Left ventricle myocardium inferior (tissue), 1 donor: ENCODE results near the gene FCHSD1. TPM values are rescaled to one million over a fixed set of nuclear protein-coding genes. Genes with fewer than 3 reads are reported as not detected.
A peak's percentile ranks its signal among the peaks of the same experiment; 100 is the strongest.

Source experiments
- DNase-seq: peaks from one replicate; pipeline ENCODE4 v3.0.0-alpha.2; 2020
- H3K27ac ChIP-seq: fragments of 200-600 bp; replicated peaks from 2 replicates; pipeline ENCODE4 v1.8.0; 2021
- H3K27me3 ChIP-seq: fragments of 200-600 bp; 2 replicates; pipeline ENCODE4 v1.8.0; 2021; ENCODE audit warnings: low read depth
- H3K36me3 ChIP-seq: fragments of 200-600 bp; 2 replicates; pipeline ENCODE4 v1.8.0; 2021
- H3K4me1 ChIP-seq: fragments of 200-600 bp; 2 replicates; pipeline ENCODE4 v1.8.0; 2021
- H3K4me3 ChIP-seq: fragments of 200-600 bp; 2 replicates; pipeline ENCODE4 v1.8.0; 2021; ENCODE audit warnings: mild to moderate bottlenecking, moderate library complexity
- H3K9me3 ChIP-seq: fragments of 200-600 bp; replicated peaks from 2 replicates; pipeline ENCODE4 v1.8.0; 2021
- intact Hi-C: fragments of 100-400 bp; cut with micrococcal nuclease; formaldehyde crosslinking; loops from one replicate; pipeline ENCODE4 v1.11.0; 2022
- total RNA-seq: library from RNA; stranded (reverse); fragmentation: NEBNext Ultra II Directional; extraction: Animal tissue kit (Norgen Biotek cat#: 25700); gene quantifications from one replicate; pipeline ENCODE4 v1.2.1, GENCODE V29; 2021
- TF ChIP-seq, protein P1 (sequence below): fragments of 200-600 bp; IDR thresholded peaks from 2 replicates; pipeline ENCODE4 v1.8.0; 2021; ENCODE audit warnings: antibody characterized with exemption, mild to moderate bottlenecking, borderline replicate concordance
- donor health status: DM: no; HTN: yes; CAD: no; lungs with severe emphysema.

Gene FCHSD1
- total RNA-seq, 1 donor from 2014 or later = 4.7 TPM

DNA sequence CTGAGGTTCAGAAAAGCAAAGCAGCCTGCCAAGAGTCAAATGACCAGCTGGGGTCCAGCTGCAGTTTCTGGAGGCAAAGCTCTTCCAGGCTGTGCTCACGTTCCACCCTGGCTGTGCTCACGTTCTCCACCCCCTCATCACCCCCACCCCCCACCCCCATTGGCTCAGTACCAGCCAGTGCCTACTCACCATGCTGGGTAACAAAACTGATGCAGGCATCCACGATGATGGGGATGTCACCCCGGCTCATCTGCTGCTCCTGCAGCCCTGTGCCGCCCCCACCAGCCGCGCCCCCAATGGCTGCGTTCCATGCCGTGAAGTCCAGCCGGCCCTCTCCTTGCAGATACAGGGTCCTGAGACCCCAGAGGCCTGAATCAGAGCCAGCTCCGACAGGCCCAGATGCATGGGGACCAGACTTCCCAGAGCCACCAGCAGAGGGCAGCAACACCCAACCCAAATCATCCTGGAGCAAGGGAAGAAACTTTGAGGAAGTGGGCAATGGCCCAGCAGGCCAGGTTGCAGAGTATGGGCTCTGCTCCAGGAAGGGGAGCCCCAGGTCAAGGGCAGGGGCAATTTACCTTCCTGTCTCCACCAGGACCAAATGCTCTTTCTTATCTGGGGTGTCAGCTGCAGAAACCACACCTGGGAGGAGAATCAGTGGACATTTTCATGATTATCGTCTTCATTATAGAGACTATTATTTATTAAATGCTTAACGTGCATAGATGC is 13.7 kb upstream of the FCHSD1 start:
- Histone ChIP-seq H3K27ac (no peak overlapping the region), H3K4me3 (no peak overlapping the region), H3K27me3 (no peaks in the 10 kb centered on the region), H3K9me3 (no peaks in the 10 kb centered on the region), H3K4me1 (peaks cover 4% of the 10 kb centered on the region), H3K36me3 (peaks cover 51% of the 10 kb centered on the region)
- peak; percentile 76 for DNase-seq
- intact Hi-C loops = no loop called here
- TF ChIP-seq, protein P1, sequence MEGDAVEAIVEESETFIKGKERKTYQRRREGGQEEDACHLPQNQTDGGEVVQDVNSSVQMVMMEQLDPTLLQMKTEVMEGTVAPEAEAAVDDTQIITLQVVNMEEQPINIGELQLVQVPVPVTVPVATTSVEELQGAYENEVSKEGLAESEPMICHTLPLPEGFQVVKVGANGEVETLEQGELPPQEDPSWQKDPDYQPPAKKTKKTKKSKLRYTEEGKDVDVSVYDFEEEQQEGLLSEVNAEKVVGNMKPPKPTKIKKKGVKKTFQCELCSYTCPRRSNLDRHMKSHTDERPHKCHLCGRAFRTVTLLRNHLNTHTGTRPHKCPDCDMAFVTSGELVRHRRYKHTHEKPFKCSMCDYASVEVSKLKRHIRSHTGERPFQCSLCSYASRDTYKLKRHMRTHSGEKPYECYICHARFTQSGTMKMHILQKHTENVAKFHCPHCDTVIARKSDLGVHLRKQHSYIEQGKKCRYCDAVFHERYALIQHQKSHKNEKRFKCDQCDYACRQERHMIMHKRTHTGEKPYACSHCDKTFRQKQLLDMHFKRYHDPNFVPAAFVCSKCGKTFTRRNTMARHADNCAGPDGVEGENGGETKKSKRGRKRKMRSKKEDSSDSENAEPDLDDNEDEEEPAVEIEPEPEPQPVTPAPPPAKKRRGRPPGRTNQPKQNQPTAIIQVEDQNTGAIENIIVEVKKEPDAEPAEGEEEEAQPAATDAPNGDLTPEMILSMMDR = peak; percentile 92

DNA sequence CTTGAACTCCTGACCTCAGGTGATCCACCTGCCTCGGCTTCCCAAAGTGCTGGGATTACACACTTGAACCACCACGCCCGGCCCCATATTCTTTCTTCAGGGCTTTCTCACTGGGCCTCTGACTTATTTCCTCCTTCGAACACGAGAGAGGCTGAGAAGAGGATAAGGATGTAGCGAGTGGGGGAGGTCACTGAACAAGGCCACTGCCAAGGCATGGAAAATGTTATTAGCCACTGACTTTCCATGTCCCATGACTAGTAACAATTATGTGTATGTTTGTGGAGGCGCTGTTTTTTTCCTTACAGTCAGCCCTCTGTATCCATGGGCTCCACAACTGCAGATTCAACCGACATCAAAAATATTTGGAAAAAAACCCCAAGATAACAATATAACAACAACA is 12.3 kb upstream of the FCHSD1 start:
- Histone ChIP-seq H3K27ac (no peak overlapping the region), H3K36me3 (peaks cover 63% of the 10 kb centered on the region), H3K27me3 (no peaks in the 10 kb centered on the region), H3K4me1 (peaks cover 4% of the 10 kb centered on the region), H3K4me3 (no peak overlapping the region), H3K9me3 (no peaks in the 10 kb centered on the region)
- intact Hi-C loops = no loop called here
- no peak for DNase-seq
- TF ChIP-seq, protein P1 = no peak

GRCh38 chr5:141662028-141662427 is 10.8 kb upstream of the FCHSD1 start:
- Histone ChIP-seq H3K4me3 (no peak overlapping the region), H3K4me1 (peaks cover 4% of the 10 kb centered on the region), H3K27me3 (no peaks in the 10 kb centered on the region), H3K9me3 (no peaks in the 10 kb centered on the region), H3K36me3 (peaks cover 75% of the 10 kb centered on the region), H3K27ac (no peak overlapping the region)
- TF ChIP-seq, protein P1 = no peak
- no peak for DNase-seq
- intact Hi-C loops = no loop called here

DNA sequence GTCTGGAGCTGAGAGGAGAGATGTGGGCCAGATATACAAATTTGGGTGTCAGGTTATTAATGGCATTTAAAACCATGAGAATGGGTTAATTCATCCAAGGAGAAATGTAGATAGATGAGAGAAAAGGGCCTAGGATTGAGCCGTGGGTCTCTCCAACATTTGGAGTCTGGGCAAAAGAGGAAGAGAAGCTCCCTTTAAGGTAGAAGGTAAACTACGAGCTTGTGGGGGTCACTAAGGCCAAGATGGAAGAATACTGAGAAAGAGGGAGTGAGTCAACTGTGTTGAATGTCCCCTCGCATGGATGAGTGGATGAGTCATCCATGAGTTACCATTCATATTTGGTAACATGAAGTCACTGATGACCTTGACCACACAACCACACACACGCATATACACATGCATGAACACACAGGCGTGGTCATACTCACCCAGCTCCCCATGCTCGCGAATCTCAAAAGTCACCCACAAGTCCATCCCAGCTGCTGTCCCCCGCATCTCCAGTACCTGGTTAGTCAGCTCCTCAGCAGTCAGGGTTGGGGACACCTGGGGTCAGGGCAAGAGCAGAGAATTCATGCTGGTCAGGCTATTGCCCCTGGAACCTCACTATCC is 6.8 kb upstream of the FCHSD1 start:
- Histone ChIP-seq H3K9me3 (no peaks in the 10 kb centered on the region), H3K4me1 (no peaks in the 10 kb centered on the region), H3K36me3 (peaks cover 69% of the 10 kb centered on the region), H3K4me3 (no peak overlapping the region), H3K27me3 (no peaks in the 10 kb centered on the region), H3K27ac (no peak overlapping the region)
- no peak for DNase-seq
- intact Hi-C loops = no loop called here
- TF ChIP-seq, protein P1 = no peak

GRCh38 chr5:141657404-141657803 is 6.2 kb upstream of the FCHSD1 start:
- TF ChIP-seq, protein P1 = no peak
- H3K9me3 ChIP-seq = no peaks in the 10 kb centered on the region
- H3K36me3 ChIP-seq = peaks cover 64% of the 10 kb centered on the region

More at GRCh38 chr5:141657404-141657803, 6.2 kb upstream of the FCHSD1 start:
- no peaks in the 10 kb centered on the region for H3K4me1 ChIP-seq
- no peak for DNase-seq
- no peaks in the 10 kb centered on the region for H3K27me3 ChIP-seq
- H3K4me3 ChIP-seq = no peak overlapping the region
- H3K27ac ChIP-seq = no peak overlapping the region
- intact Hi-C loops = no loop called here
